NT2/D1 (cell line): ENCODE results near the gene DISC1.

Experiments used
- SUZ12 ChIP-seq: IDR thresholded peaks from 2 replicates; pipeline ENCODE4 v1.6.1; 2011; ENCODE audit not compliant: insufficient read length, insufficient read depth; ENCODE audit errors: extremely low read depth
- YY1 ChIP-seq: IDR thresholded peaks from 2 replicates; pipeline ENCODE4 v1.6.1; 2011; ENCODE audit not compliant: insufficient read length, insufficient read depth
- ZNF274 ChIP-seq: IDR thresholded peaks from 2 replicates; pipeline ENCODE4 v1.6.1; 2011; ENCODE audit warnings: mild to moderate bottlenecking, low read depth, low read length

GRCh38 chr1:231694465-231695077 is 68.0 kb downstream of the DISC1 start:
- TF ChIP-seq YY1 (no peak), ZNF274 (no peak), SUZ12 (no peak)
